ENCODE data around the gene CLMN. TPM values are rescaled to one million over a fixed set of nuclear protein-coding genes. Genes with fewer than 3 reads are reported as not detected.
"Not testable (repeated sequence)": the region's sequence is repeated elsewhere in the genome, so short reads cannot be mapped to it uniquely, and the experiment has no call there.

The CLMN gene
- total RNA-seq, 1 donor: 1.1 TPM

GRCh38 chr14:95206534-95206933 is 113.2 kb downstream of the CLMN start:
- TF ChIP-seq CTCF (IDR thresholded peaks at IDR 0.05; ENCODE audit: extremely low read depth, low read depth, low read length): no peak
- Histone ChIP-seq H3K27me3 (ENCODE audit: insufficient read depth, low read length) (peaks cover 4% of the 10 kb centered on the region), H2AFZ (ENCODE audit: low read length) (no peak overlapping the region), H3K79me2 (ENCODE audit: insufficient read depth, low read length) (no peaks in the 10 kb centered on the region), H3K4me1 (ENCODE audit: insufficient read depth, low read length) (no peaks in the 10 kb centered on the region), H3K4me3 (ENCODE audit: insufficient read depth, low read length) (no peak overlapping the region), H4K20me1 (ENCODE audit: insufficient read depth, low read length) (no peaks in the 10 kb centered on the region), H3K27ac (ENCODE audit: low read depth, low read length) (no peak overlapping the region), H3K9me3 (ENCODE audit: low read depth, low read length) (no peaks in the 10 kb centered on the region), H3K4me2 (ENCODE audit: insufficient read depth, low read length) (no peak overlapping the region), H3K36me3 (ENCODE audit: insufficient read depth, low read length) (no peaks in the 10 kb centered on the region)
- DNase-seq (ENCODE audit: insufficient read length, low spot score, missing footprints): no peak

- no peak overlapping the region for H2AFZ ChIP-seq (ENCODE audit: low read length)
- H3K27ac ChIP-seq (ENCODE audit: low read depth, low read length): no peak overlapping the region
- H3K4me3 ChIP-seq (ENCODE audit: insufficient read depth, low read length): no peak overlapping the region
- TF ChIP-seq CTCF (IDR thresholded peaks at IDR 0.05; ENCODE audit: extremely low read depth, low read depth, low read length): no peak
- H3K9me3 ChIP-seq (ENCODE audit: low read depth, low read length): no peaks in the 10 kb centered on the region
- no peaks in the 10 kb centered on the region for H3K36me3 ChIP-seq (ENCODE audit: insufficient read depth, low read length)
- DNase-seq (ENCODE audit: insufficient read length, low spot score, missing footprints): no peak
- H4K20me1 ChIP-seq (ENCODE audit: insufficient read depth, low read length): no peaks in the 10 kb centered on the region
- no peaks in the 10 kb centered on the region for H3K4me1 ChIP-seq (ENCODE audit: insufficient read depth, low read length)
- H3K27me3 ChIP-seq (ENCODE audit: insufficient read depth, low read length): peaks cover 4% of the 10 kb centered on the region
- no peak overlapping the region for H3K4me2 ChIP-seq (ENCODE audit: insufficient read depth, low read length)
- H3K79me2 ChIP-seq (ENCODE audit: insufficient read depth, low read length): no peaks in the 10 kb centered on the region
These were observed 115.0 kb downstream of the CLMN start for GRCh38 chr14:95204705-95205104.

DNA sequence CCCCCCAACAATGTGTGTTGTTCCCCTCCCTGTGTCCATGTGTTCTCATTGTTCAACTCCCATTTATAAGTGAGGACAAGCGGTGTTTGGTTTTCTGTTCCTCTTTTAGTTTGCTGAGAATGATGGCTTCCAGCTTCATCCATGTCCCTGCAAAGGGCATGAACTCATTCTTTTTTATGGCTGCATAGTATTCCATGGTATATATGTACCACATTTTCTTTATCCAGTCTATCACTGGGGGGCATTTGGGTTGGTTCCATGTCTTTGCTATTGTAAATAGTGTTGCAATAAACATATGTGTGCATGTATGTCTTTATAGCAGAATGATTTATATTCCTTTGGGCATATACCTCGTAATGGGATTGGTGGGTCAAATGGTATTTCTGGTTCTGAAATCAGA is 118.0 kb downstream of the CLMN start:
- not testable (repeated sequence) for H2AFZ ChIP-seq (ENCODE audit: low read length); H3K27ac ChIP-seq (ENCODE audit: low read depth, low read length); DNase-seq (ENCODE audit: insufficient read length, low spot score, missing footprints); H3K4me3 ChIP-seq (ENCODE audit: insufficient read depth, low read length); H3K9me3 ChIP-seq (ENCODE audit: low read depth, low read length); H3K4me2 ChIP-seq (ENCODE audit: insufficient read depth, low read length); H3K36me3 ChIP-seq (ENCODE audit: insufficient read depth, low read length); H3K79me2 ChIP-seq (ENCODE audit: insufficient read depth, low read length); H3K4me1 ChIP-seq (ENCODE audit: insufficient read depth, low read length); H3K27me3 ChIP-seq (ENCODE audit: insufficient read depth, low read length); H4K20me1 ChIP-seq (ENCODE audit: insufficient read depth, low read length)

DNA sequence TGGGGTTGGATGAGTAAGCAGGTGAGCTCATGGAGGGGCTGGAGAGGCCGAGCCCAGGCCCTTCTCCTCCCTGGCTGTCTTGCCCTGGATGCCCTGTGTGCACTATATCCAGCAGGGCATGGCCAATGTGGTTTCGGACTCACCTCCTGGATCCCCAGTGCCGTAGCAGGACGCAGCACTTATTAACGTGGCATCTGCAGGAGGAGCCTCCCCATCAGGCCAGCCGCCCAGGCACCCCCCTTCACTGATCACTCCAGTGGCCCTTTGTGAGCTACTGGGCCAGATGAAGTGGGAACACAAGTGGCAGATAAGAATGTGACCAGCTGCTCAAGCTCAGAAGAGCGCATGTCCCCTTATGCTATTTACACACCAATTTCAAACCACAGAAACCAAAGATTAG is 119.3 kb downstream of the CLMN start:
- no peaks in the 10 kb centered on the region for H3K27me3 ChIP-seq (ENCODE audit: insufficient read depth, low read length)
- no peak overlapping the region for H3K4me3 ChIP-seq (ENCODE audit: insufficient read depth, low read length)
- H3K27ac ChIP-seq (ENCODE audit: low read depth, low read length): no peak overlapping the region
- no peaks in the 10 kb centered on the region for H3K9me3 ChIP-seq (ENCODE audit: low read depth, low read length)
- no peak for TF ChIP-seq CTCF (IDR thresholded peaks at IDR 0.05; ENCODE audit: extremely low read depth, low read depth, low read length)
- H3K79me2 ChIP-seq (ENCODE audit: insufficient read depth, low read length): no peaks in the 10 kb centered on the region
- DNase-seq (ENCODE audit: insufficient read length, low spot score, missing footprints): no peak
- H2AFZ ChIP-seq (ENCODE audit: low read length): no peak overlapping the region
- H3K4me2 ChIP-seq (ENCODE audit: insufficient read depth, low read length): no peak overlapping the region
- H3K36me3 ChIP-seq (ENCODE audit: insufficient read depth, low read length): no peaks in the 10 kb centered on the region
- H3K4me1 ChIP-seq (ENCODE audit: insufficient read depth, low read length): no peaks in the 10 kb centered on the region
- no peaks in the 10 kb centered on the region for H4K20me1 ChIP-seq (ENCODE audit: insufficient read depth, low read length)
